ENCODE measurements around the gene FAM72C. TPM values are rescaled to one million over a fixed set of nuclear protein-coding genes. Genes with fewer than 3 reads are reported as not detected.
"Not testable (repeated sequence)": the region's sequence is repeated elsewhere in the genome, so short reads cannot be mapped to it uniquely, and the experiment has no call there.

Gene FAM72C
- total RNA-seq, 4 donors from 2014 or later, result 0.83 TPM; not detected in 3

DNA sequence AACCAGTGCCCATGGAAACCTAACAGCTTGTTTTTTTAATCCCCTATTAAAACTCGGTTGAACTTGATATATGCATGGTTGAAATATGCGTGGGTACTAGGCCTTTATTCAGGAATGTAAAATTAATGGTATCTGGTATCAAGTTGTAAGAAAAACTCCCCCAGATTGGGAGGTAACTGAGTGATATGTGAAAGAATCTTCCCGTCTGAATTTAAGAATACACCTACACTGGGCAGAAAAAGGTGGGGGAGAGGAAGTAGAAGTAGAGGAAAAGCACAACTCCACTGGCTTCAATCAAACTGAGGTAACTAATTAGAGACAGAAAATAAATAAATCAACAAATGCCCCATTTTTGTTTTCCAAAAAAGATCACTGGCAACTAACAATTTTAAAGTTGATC, 15.9 kb downstream of the FAM72C start:
- H3K9me3 ChIP-seq; H3K27ac ChIP-seq; intact Hi-C loops (cut with DNase I; ENCODE audit: low total_unique reads); DNase-seq; H3K4me1 ChIP-seq; H3K36me3 ChIP-seq; H3K4me3 ChIP-seq; H3K27me3 ChIP-seq: not testable (repeated sequence)

DNA sequence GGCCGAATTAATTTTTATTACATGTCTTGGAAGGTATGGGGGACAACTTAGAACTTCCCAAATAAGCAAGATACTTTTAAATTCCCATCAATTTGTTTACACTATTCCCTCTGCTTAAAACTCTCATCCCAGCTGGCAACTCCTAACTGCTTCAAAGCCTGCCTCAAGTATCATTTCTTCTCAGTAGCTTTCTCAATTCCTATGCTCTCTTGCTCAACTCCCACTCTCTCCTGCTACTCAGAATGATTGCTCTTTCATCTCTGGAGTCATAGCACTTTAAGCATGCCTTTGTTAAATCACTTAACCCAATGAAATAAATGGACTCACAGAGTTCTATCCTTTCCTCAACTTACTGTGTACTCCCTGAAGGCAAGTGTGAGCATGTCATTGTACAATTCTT, 18.9 kb downstream of the FAM72C start:
- H3K4me3 ChIP-seq; DNase-seq; H3K9me3 ChIP-seq; H3K27me3 ChIP-seq; H3K27ac ChIP-seq; H3K4me1 ChIP-seq; H3K36me3 ChIP-seq; intact Hi-C loops (cut with DNase I; ENCODE audit: low total_unique reads): not testable (repeated sequence)

DNA sequence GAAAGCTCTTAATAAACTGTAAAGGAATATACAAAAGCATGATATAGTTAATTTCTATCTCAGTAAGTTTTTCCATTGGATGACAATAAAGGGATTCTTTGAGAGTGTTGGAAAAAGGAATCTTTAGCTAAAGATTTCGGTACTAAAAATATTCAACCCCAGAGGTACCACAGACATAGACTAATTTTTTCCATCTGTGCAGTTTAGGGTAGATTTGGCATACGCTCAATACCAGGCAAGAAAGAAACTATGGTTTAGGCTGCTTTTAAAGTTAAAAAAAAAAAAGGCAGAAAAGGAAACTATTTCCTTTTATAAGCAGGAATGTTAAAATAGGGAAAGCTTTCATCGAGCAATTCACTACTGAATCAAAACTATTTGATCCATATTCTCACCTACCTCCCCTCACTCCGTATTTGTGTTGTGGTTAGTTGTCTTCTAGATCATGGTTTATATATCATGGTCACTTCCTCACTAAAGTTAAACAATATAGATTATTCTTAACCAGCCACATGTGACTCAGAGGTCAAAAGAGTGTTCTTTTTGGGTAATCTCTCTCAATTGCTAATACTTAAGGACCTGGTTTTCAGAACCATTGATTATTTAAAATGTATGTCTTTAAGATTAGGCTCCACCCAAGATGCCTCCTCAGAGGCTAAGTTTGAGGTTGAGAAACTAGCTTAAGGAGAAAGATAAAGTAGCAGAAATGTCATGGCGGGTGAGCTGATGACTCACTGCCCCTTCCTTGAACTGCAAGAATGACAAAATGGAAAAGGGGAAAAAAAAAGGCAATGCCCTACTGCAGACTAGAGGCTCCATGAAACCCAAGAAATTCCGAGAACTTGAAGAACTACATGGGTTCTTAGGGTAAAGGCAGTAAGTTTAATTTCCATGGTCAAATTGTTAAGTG, 20.0 kb downstream of the FAM72C start:
- H3K4me3 ChIP-seq; intact Hi-C loops (cut with DNase I; ENCODE audit: low total_unique reads): not testable (repeated sequence)

DNA sequence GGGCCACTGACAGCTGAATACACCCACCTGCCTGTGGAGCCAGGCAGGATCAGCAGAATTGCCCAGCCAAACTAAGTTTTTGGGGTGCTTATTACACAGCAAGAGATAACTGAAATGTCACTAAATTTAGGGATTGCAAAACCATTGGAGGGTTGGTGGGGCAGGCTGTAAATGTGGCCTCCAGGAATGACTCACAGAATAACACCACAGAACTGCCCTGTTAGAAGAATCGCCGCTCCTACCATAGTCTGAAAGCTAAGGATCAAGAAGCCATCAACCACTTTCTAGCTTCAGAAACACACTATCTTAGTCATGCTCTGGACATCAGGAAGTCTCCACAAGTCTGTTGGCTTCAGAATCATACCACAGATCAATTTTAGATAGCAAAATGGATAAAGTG, 24.0 kb downstream of the FAM72C start:
- H3K9me3 ChIP-seq; H3K4me1 ChIP-seq; intact Hi-C loops (cut with DNase I; ENCODE audit: low total_unique reads); H3K27me3 ChIP-seq; H3K4me3 ChIP-seq; H3K27ac ChIP-seq; DNase-seq; H3K36me3 ChIP-seq: not testable (repeated sequence)

More for the DNA sequence above, 20.0 kb downstream of the FAM72C start:
- H3K27me3 ChIP-seq, H3K9me3 ChIP-seq, DNase-seq, H3K27ac ChIP-seq, H3K4me1 ChIP-seq, H3K36me3 ChIP-seq: not testable (repeated sequence)

DNA sequence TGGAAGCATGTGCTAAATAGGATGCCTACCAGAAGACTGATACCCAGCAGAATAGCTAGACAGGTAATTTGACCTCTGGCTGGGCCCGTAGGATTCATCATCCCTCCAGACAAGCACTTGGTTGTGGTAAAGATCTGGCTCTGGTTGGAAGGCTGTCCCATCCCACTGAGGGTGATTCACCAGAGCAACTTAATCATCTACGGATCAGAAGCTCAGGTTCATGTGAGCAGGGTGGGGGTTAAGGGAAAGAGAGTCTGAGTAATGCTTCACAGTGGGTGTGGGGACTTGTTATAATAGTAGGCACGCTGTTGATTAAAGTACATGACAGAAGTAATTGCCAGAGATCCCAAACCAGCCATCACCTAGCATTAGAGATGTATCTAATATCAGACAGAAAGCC, 26.5 kb downstream of the FAM72C start:
- H3K4me3 ChIP-seq; DNase-seq; H3K4me1 ChIP-seq; H3K9me3 ChIP-seq; intact Hi-C loops (cut with DNase I; ENCODE audit: low total_unique reads); H3K36me3 ChIP-seq; H3K27me3 ChIP-seq; H3K27ac ChIP-seq: not testable (repeated sequence)

DNA sequence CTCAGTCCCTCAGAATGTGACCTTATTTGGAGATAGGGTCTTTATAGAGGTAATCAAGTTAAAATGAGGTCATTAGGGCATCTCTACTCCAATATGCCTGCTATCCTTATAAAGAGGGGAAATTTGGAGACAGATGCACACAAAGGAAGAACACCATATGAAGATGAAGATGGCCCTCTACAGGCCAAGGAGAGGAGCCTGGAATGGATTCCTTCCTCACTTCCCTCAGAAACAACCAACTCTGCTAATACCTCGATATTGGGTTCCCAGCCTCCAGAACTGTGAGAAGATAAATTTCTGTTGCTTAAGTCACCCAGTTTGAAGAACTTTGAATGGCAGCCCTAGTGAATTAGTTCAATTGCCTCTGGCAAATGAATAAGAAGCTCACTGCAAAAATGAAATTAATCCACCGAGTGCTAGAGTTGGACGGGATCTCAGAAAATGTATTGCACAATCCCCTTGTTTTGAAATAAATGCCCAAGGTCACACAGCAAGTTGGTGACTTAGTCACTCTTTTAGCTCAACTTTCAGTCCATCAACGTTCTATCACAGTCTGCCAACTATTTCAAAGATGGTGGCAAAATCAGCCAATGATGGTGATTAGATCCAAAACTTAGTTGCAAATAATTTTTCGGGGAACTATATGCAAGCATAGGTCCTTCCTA, 27.1 kb downstream of the FAM72C start:
- H3K4me3 ChIP-seq; H3K27me3 ChIP-seq; H3K9me3 ChIP-seq; H3K27ac ChIP-seq; DNase-seq; intact Hi-C loops (cut with DNase I; ENCODE audit: low total_unique reads); H3K4me1 ChIP-seq; H3K36me3 ChIP-seq: not testable (repeated sequence)

DNA sequence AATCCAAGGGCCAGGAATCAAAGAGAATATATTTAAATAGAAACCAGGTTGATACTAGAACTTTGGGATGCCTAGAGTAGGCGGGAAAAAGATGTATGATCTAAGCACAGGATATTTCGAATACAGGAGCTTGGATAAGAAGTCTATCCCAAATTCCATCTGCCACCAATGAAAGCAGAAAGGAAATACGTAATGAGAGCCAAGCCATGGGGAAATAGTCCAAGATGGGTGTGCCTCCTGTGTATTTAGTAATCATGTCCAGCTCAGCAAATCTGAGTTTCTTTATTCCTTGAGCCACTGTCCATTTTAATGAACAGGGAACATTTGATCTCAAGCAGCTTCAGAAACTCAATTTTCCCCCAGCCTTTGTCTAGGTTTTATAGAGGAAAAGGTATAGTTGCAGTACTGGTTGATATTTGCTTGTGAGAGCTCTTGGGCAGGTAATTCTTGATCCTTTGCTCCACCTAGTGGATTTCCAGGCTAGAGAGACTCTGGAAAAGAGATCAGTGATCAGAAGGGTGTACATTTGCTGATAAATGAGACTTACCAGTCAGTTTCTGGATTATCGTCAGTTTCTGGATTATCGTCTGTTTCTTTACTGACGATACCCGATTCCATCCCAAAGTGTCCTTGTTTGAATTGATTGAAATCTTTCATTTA, 28.3 kb downstream of the FAM72C start:
- H3K4me1 ChIP-seq; H3K27ac ChIP-seq; intact Hi-C loops (cut with DNase I; ENCODE audit: low total_unique reads); H3K36me3 ChIP-seq; H3K27me3 ChIP-seq; DNase-seq; H3K4me3 ChIP-seq; H3K9me3 ChIP-seq: not testable (repeated sequence)

DNA sequence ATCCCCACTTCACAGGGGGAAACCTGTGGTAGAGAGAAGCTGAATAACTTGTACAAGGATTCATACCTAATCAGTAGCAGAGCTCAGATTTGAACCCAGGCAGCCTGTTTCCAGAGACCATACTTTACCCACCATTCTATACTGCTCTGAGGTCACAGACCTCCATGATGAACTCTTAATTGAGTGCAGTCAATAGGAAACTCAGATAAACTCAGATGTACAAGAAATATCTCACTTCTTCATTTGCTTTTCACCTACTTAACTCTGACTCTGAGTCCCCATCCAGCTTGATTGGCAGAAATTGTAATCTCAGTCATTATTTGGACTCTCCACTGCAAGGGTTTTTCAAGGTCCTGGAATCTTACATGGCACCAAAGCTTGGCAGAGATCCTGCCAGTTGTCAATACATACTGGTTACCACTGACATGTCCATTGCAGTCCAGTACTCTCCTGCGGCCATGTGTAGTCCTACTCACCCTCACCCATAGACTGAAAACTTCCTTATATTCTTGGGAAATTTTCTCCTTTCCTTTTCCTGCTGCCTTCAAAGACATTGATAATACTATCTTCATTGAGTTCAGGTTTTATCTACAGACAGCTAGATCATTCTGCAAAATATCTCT, 29.4 kb downstream of the FAM72C start:
- H3K4me3 ChIP-seq; H3K27ac ChIP-seq; DNase-seq; H3K9me3 ChIP-seq; H3K27me3 ChIP-seq; H3K4me1 ChIP-seq; H3K36me3 ChIP-seq; intact Hi-C loops (cut with DNase I; ENCODE audit: low total_unique reads): not testable (repeated sequence)

DNA sequence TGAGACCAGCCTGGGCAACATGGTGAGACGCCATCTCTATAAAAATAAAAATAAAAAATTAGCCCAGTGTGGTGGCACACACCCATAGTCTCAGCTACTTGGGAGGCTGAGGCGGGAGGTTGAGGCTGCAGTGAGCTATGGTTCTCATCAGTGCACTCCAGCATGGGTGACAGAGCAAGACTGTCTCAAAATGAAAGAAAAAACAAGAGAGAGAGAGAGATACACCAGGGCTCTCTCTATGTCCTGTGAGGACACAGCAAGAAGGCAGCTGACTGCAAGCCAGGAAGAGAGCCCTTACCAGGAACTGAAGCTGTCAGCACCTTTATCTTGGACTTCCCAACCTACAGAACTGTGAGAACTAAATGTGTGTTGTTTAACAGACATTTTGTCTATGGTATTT, 32.1 kb downstream of the FAM72C start:
- H3K36me3 ChIP-seq; H3K9me3 ChIP-seq; H3K27ac ChIP-seq; H3K27me3 ChIP-seq; intact Hi-C loops (cut with DNase I; ENCODE audit: low total_unique reads); H3K4me3 ChIP-seq; H3K4me1 ChIP-seq; DNase-seq: not testable (repeated sequence)

DNA sequence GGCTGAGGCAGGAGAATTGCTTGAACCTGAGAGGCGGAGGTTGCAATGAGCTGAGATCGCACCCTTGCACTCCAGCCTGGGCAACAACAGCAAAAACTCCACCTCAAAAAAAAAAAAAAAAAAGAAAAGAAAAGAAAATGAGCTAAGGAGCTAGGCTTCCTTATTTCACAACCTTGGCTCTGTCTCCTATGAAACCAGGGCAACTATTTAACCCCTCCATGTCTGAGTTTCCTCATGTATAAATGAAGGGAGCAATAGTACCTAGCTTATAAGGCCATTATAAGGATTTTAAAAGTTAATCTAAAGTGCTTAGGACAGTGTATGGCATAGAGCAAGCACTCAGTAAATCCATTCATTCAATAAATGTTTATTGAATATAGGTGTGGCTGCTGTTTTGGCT, 32.9 kb downstream of the FAM72C start:
- not testable (repeated sequence) for H3K4me1 ChIP-seq

More for the DNA sequence above, 32.9 kb downstream of the FAM72C start:
- intact Hi-C loops (cut with DNase I; ENCODE audit: low total_unique reads); H3K9me3 ChIP-seq; H3K27ac ChIP-seq; H3K36me3 ChIP-seq; H3K4me3 ChIP-seq; DNase-seq; H3K27me3 ChIP-seq: not testable (repeated sequence)

Data from uterus (tissue), 4 donors.